NOMO-1 treated with dmso at 0.1 percent for 144 hours (cell line): Measurements from ENCODE around the gene ARID1B.

Source experiments
- DNase-seq: peaks from one replicate; lab custom pipeline; 2025; ENCODE audit not compliant: unreplicated experiment; lab: John Stamatoyannopoulos, UW

ARID1B gene

GRCh38 chr6:157068691-157069324, 291.6 kb downstream of the ARID1B start:
- no peak for DNase-seq

- DNase-seq: no peak
Observed at GRCh38 chr6:157069585-157069984, 292.4 kb downstream of the ARID1B start.

GRCh38 chr6:157070403-157071107, 293.4 kb downstream of the ARID1B start:
- DNase-seq: no peak

- no peak for DNase-seq
Observed at GRCh38 chr6:157072128-157072527, 294.9 kb downstream of the ARID1B start.

- no peak for DNase-seq
Observed at GRCh38 chr6:157073596-157073995, 296.4 kb downstream of the ARID1B start.

- no peak for DNase-seq
Observed at GRCh38 chr6:157074969-157075368, 297.8 kb downstream of the ARID1B start.

- DNase-seq: no peak
Observed at GRCh38 chr6:157075549-157076450, 298.6 kb downstream of the ARID1B start.

GRCh38 chr6:157076451-157076822, 299.3 kb downstream of the ARID1B start:
- DNase-seq: no peak

- no peak for DNase-seq
Observed at GRCh38 chr6:157077251-157077650, 300.1 kb downstream of the ARID1B start.

GRCh38 chr6:157078326-157078725, 301.1 kb downstream of the ARID1B start:
- no peak for DNase-seq

- no peak for DNase-seq
Observed at GRCh38 chr6:157079277-157079676, 302.1 kb downstream of the ARID1B start.

- no peak for DNase-seq
Observed at GRCh38 chr6:157079771-157080170, 302.6 kb downstream of the ARID1B start.

GRCh38 chr6:157080986-157081391, 303.8 kb downstream of the ARID1B start:
- DNase-seq: no peak

- DNase-seq: no peak
Observed at GRCh38 chr6:157083343-157083742, 306.2 kb downstream of the ARID1B start.

GRCh38 chr6:157086632-157087031, 309.5 kb downstream of the ARID1B start:
- DNase-seq: no peak

GRCh38 chr6:157087974-157088373, 310.8 kb downstream of the ARID1B start:
- no peak for DNase-seq

- no peak for DNase-seq
Observed at GRCh38 chr6:157088841-157089240, 311.7 kb downstream of the ARID1B start.

- no peak for DNase-seq
Observed at GRCh38 chr6:157089258-157089657, 312.1 kb downstream of the ARID1B start.

- no peak for DNase-seq
Observed at GRCh38 chr6:157089851-157090250, 312.7 kb downstream of the ARID1B start.

- no peak for DNase-seq
Observed at GRCh38 chr6:157090736-157091135, 313.6 kb downstream of the ARID1B start.

GRCh38 chr6:157091243-157091642, 314.1 kb downstream of the ARID1B start:
- DNase-seq: no peak
